ENCODE measurements around the gene ITPK1.

Gene ITPK1

DNA sequence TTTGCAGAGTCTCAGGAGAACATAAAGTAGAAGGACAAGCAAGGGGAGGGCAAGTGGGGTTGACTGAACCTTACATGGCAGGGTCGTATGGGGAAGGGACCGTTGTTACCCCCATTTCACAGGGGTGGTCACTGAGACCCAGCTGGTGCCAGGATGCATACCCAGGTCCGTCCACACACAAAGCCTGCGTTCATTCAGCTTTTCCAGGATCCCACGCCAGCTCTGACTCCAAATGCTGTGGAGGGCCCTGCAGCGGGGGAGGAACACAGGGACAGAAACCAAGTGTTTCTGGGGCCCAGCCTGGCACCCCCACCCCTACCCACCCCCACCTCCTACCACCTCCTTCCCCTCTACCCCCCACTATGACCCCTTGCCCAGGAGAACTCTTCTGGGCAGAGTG is 209.3 kb downstream of the ITPK1 start:
- Mint-ChIP-seq H3K9me3 (no peaks in the 10 kb centered on the region), H3K4me3 (no peak overlapping the region), H3K27ac (no peak overlapping the region), H3K4me1 (peaks cover 16% of the 10 kb centered on the region), H3K27me3 (peaks cover 15% of the 10 kb centered on the region)
- DNase-seq = no peak
- ATAC-seq = no peak

DNA sequence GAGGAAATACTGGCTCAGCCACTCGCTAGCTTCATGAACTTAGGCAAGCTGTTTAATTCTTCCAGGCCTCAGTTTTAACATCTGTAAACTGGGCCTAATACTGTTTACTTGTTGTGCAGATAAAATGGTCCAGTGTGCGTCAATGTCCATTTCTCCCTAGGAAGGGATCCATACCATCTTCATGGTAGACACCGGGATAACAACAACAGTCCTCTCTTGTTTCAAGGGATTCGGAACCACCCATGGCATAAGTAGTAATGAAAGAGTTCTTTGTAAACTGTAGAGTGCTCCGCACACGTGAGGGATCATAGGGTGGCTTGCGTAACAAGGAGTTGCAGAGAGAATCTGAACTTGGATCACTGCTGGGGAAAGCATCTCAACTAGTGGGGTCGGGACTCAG is 210.1 kb downstream of the ITPK1 start:
- no peak overlapping the region for H3K27ac Mint-ChIP-seq
- ATAC-seq (no peak), DNase-seq (no peak)
- no peak overlapping the region for H3K4me3 Mint-ChIP-seq
- H3K9me3 Mint-ChIP-seq = no peaks in the 10 kb centered on the region
- peaks cover 15% of the 10 kb centered on the region for H3K27me3 Mint-ChIP-seq
- peaks cover 16% of the 10 kb centered on the region for H3K4me1 Mint-ChIP-seq

DNA sequence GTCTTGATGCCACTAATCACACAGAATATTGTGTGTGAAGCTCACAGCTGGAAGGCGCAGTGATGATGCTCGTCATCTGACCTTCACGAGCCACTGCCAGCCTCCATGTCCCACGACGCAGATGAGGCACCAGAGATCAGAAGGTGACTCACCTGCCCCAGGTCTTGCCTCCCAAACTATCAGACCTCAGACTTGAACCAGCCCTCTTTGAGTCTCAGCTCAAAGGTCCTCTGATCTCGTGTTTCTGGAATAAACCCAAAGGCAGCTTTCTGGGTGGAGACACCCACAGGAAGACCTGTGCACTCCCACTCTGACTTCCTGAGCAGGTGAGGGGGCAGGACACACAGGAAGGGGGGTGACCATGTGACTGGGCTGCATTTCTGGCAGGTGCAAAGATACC is 212.4 kb downstream of the ITPK1 start:
- peaks cover 15% of the 10 kb centered on the region for H3K27me3 Mint-ChIP-seq
- peak; percentile 50 for ATAC-seq

DNA sequence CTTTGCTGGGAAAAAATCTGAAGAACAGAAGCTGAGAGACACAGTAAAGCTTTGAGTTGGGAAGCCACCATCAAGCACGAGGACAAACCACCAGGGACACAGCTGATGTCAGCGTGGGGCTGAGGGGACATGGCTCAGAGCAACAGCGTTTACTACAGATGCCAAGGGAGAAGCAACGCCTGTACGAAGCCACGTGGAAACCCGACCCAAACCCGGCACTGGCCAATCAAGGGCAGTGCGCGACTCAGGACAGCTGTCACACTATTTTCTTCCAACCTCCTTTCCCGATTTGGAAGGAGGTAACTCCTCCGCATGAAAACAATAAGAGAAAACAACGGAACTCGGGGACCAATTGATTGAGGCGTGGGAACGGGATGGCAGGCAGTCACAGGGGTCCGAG is 213.0 kb downstream of the ITPK1 start:
- Mint-ChIP-seq H3K4me3 (peak overlapping the region in 1 of 2 donors; percentile 47), H3K27me3 (peaks cover 19% of the 10 kb centered on the region), H3K4me1 (peaks cover 28% of the 10 kb centered on the region), H3K9me3 (peaks cover 0 to 10% of the 10 kb centered on the region in 2 donors), H3K27ac (peak overlapping the region in 1 of 2 donors; percentile 72)
- DNase-seq (no peak), ATAC-seq (no peak)

More for the DNA sequence above, 212.4 kb downstream of the ITPK1 start:
- H3K4me1 Mint-ChIP-seq = peaks cover 22% of the 10 kb centered on the region
- H3K4me3 Mint-ChIP-seq = no peak overlapping the region
- peak in 1 of 2 donors; percentile 15 for DNase-seq
- H3K9me3 Mint-ChIP-seq = peaks cover 0 to 10% of the 10 kb centered on the region in 2 donors
- H3K27ac Mint-ChIP-seq = peak overlapping the region in 1 of 2 donors; percentile 65

DNA sequence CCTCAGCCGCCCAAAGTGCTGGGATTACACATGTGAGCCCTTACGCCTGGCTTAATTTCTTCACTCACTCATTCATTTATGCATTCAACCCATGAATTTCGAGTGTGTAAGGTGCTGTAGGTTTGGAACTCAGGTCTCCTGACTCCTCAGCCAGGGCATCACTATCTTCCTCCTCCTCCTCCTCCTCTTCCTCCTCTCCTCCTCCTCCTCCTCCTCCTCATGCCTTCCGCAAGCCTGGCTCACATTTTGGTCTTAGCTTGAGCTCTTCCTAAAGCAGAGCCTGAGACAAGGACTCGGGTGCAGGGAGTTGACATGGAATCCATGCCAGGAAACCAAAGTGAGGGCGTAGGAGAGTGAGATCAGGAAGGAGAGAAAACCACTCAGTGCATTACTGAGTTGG is 213.5 kb downstream of the ITPK1 start:
- peaks cover 34% of the 10 kb centered on the region for H3K4me1 Mint-ChIP-seq
- no peak overlapping the region for H3K27ac Mint-ChIP-seq
- DNase-seq (no peak), ATAC-seq (no peak)
- peaks cover 0 to 10% of the 10 kb centered on the region in 2 donors for H3K9me3 Mint-ChIP-seq
- H3K4me3 Mint-ChIP-seq = no peak overlapping the region
- H3K27me3 Mint-ChIP-seq = peaks cover 25% of the 10 kb centered on the region

DNA sequence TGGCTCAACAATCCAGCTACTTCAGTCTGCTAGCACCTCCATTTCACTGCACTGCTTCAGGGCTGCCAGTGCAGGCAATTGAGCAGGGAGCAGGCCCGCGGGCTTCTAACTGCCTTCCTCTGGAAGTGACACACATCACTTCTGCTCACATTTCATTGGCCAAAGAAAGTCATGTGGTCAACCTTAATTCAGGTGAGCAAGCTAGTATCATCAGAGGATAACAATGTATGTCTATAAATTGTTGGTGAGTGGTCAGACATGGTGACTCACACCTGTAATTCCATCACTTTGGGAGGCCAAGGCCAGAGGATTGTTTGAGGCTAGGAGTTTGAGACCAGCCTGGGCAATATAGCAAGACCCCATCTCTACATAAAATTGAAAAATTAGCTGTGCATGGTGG is 215.1 kb downstream of the ITPK1 start:
- no peak overlapping the region for H3K4me3 Mint-ChIP-seq
- peaks cover 36% of the 10 kb centered on the region for H3K4me1 Mint-ChIP-seq
- ATAC-seq = no peak
- peaks cover 0 to 10% of the 10 kb centered on the region in 2 donors for H3K9me3 Mint-ChIP-seq
- peaks cover 36% of the 10 kb centered on the region for H3K27me3 Mint-ChIP-seq
- DNase-seq = no peak
- H3K27ac Mint-ChIP-seq = no peak overlapping the region

DNA sequence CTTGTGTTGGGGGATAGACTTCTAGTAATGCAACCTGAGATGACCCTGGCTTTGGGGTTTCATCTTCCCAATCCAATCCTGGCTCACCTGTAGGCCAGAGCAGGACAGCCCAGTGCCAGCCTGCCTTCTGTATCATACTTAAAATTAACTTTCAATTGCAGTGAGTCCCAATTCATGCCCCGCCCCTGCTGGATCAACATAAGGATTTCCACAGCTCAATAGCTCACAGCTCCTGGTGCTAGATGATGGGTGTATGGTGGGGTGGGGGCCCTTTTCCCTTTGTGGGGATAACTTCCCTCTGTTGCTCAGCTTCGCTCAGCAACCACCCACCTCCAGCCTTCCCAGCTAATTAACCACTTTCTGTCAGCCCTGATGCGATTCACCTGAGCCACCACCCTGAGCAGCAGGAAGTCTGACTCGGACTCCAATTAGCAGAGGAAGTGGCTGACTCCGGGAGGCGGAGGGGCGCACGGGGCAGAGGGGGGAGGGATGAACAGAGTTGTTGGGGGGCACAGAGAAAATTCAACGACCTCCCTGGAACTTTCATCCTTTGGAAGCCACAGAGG is 217.1 kb downstream of the ITPK1 start:
- Mint-ChIP-seq H3K27ac (peak overlapping the region in 1 of 2 donors; percentile 42), H3K27me3 (peaks cover 44% of the 10 kb centered on the region), H3K4me1 (peaks cover 34% of the 10 kb centered on the region), H3K4me3 (peak overlapping the region in 1 of 2 donors; percentile 63), H3K9me3 (peaks cover 8 to 22% of the 10 kb centered on the region in 2 donors)
- DNase-seq (no peak), ATAC-seq (peak; percentile 27)

DNA sequence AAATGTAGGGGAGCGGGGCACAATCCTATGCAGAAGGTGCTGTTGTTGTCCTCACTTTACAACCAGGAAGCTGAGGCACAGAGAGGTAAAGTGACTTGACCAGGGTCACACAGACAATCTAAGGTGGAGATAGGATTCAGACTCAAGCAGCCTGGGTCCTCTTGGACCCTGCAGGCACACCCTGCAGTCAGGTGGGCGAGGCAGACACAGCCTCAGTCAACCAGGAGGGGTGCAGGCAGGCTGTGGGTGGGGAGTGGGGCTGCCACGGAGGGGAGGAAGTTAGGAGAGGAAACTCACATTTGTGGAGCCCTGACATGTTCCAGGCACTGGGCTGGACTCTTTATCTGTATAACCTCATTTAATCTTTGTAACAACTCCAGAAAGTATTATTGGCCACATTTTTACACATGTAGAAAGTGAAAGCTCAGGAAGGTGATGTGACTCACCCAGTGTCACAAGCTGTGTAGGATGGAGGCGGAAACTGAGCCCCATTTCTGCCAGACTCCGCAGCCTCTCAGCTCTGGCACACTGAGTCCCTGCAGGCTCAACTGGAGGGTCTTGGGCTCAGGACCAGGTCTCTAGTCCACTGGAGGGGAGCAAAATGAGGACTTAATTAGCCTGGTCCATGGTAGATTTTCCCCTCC is 217.7 kb downstream of the ITPK1 start:
- DNase-seq = peak; percentile 3 to 41
- ATAC-seq = peak; percentile 95
- peak overlapping the region in 1 of 2 donors; percentile 64 for H3K27ac Mint-ChIP-seq
- H3K4me1 Mint-ChIP-seq = peaks cover 28% of the 10 kb centered on the region
- peaks cover 14 to 28% of the 10 kb centered on the region in 2 donors for H3K9me3 Mint-ChIP-seq
- H3K27me3 Mint-ChIP-seq = peaks cover 41% of the 10 kb centered on the region
- peak overlapping the region; percentile 63 to 68 for H3K4me3 Mint-ChIP-seq

DNA sequence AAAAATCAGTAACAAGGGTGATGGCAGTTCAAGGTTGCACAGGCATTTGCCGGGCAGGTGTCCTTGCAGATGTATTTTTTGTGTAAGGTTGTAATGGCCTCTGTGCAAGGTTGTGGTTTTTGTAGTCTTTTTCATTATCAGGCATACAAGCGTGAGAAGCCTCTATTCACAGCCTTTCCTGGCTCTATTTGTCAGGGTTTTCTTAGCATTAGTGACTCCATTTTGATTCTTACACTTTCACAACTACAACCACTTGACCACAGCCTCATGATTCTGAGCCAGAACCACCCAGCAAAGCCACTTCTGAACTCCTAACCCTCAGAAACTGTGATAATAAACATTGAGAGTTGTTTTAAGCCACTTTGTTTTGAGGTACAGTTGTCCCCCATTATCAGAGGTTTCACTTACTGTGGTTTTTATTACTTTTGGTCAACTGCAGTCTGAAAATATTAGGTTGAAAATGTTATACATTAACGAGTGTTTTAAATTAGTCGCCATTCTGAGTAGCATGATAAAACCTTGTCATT is 220.3 kb downstream of the ITPK1 start:
- peaks cover 30% of the 10 kb centered on the region for H3K27me3 Mint-ChIP-seq
- peaks cover 20% of the 10 kb centered on the region for H3K4me1 Mint-ChIP-seq
- H3K27ac Mint-ChIP-seq = no peak overlapping the region
- peaks cover 20 to 36% of the 10 kb centered on the region in 2 donors for H3K9me3 Mint-ChIP-seq
- DNase-seq = no peak
- H3K4me3 Mint-ChIP-seq = no peak overlapping the region
- no peak for ATAC-seq

DNA sequence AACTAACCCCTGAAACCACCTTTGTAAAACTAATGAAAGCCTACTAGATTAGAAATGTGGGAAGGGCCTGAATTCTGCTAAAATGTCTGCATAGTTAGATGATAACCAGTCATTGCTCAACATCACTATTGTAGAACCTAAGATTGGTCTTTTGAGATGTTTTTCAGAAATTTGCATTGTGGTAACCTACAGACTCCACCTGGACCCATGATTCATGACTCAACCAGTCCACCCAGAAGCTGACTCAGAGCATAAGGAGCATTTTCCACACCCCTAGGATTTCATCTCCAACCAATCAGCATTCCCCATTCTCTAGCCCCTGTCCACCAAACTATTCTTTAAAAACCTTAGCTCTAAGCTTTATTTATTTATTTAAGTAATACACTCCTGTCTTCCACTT is 223.1 kb downstream of the ITPK1 start:
- Mint-ChIP-seq H3K27ac (no peak overlapping the region), H3K27me3 (peaks cover 33% of the 10 kb centered on the region), H3K9me3 (peaks cover 38 to 40% of the 10 kb centered on the region in 2 donors), H3K4me3 (no peak overlapping the region), H3K4me1 (peaks cover 7% of the 10 kb centered on the region)
- DNase-seq (no peak), ATAC-seq (no peak)

DNA sequence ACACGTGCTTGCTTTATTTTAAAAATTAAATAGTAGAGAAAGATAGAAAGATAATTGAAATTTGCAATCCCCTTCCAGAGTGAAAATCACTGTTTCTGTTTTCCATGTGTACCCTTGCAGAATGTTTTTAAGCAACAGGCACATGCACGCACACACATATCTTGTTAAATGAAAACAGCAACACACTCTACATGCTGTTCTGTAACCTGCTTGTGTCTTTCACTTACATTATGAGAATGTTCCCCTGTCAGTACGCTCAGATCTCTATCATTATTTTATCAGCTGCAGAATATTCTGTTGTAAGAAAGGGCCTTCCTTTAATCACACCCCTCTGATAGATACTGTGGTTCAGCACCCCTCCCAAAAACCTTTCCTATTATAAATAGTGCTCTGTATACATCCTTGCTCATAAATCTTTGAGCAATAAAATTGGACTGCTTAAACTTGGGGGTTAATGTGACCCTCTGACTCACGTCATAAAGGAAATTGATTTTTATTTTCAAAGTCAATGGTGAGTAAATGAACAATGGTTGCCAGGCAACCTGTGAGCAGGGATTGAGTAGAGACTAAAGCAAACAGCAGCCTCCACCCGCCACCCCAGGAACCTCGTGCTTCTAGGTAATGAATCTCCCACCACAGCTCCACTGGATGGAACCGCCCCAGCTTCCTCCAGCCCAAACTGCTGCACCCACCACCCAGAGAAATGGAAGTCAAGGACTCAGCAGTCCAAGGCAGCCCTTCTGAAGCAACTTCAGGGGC is 224.7 kb downstream of the ITPK1 start:
- no peak for DNase-seq
- H3K27me3 Mint-ChIP-seq = peaks cover 26% of the 10 kb centered on the region
- peaks cover 38 to 40% of the 10 kb centered on the region in 2 donors for H3K9me3 Mint-ChIP-seq
- H3K4me3 Mint-ChIP-seq = no peak overlapping the region
- H3K27ac Mint-ChIP-seq = no peak overlapping the region
- ATAC-seq = no peak
- H3K4me1 Mint-ChIP-seq = no peaks in the 10 kb centered on the region

DNA sequence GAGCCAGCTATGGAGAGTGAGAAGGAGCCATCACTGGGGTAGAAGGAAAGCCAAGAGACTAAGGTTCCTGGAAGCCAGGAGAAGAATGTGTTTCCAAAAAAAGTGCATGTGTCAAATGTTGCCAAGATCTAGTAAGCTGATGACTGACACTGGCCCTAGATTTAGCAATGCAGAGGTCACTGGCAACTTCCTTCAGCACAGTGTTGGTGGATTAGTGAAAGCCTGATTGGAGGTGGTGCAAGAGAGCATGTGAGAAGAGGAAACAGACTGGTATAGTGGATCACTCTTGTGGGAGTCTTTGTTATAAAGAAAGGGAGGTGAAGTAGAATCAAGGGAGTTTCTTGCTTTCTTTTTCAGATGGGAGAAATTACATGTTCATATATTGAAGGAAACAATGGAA is 226.8 kb downstream of the ITPK1 start:
- ATAC-seq (no peak), DNase-seq (no peak)
- peaks cover 39% of the 10 kb centered on the region for H3K27me3 Mint-ChIP-seq
- H3K4me1 Mint-ChIP-seq = peaks cover 8% of the 10 kb centered on the region
- H3K9me3 Mint-ChIP-seq = peaks cover 28 to 34% of the 10 kb centered on the region in 2 donors
- H3K4me3 Mint-ChIP-seq = no peak overlapping the region
- no peak overlapping the region for H3K27ac Mint-ChIP-seq

DNA sequence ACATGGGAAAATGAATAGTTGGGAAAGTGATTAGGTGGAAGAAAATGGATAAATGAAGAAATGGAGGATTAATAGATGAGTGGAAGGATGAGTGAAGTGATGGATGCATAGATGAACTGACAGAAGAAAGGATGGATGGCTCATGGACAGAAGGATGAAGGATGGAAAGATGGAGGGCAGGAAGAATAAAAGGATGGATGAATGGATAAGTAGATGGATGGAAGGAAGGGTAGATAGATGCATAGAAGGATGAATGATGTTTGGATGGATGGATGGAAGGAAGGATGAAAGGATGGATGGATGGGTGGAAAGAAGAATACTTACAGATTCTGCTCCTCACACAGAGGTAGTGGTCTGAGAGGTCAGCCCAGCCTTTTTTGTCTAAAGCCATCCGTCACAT is 228.6 kb downstream of the ITPK1 start:
- DNase-seq (no peak), ATAC-seq (no peak)
- no peak overlapping the region for H3K4me3 Mint-ChIP-seq
- H3K9me3 Mint-ChIP-seq = peaks cover 12 to 20% of the 10 kb centered on the region in 2 donors
- peaks cover 36% of the 10 kb centered on the region for H3K27me3 Mint-ChIP-seq
- H3K4me1 Mint-ChIP-seq = peaks cover 8% of the 10 kb centered on the region
- no peak overlapping the region for H3K27ac Mint-ChIP-seq

Data from stimulated activated naive CD8-positive, alpha-beta T cell treated with anti-CD3 and anti-CD28 coated beads, Interleukin-15, amount 100 ng/mL, for 72 hours (primary cell).